GM18870 (cell line): ENCODE data around the gene MELTF.
"Not testable (repeated sequence)": the region's sequence is repeated elsewhere in the genome, so short reads cannot be mapped to it uniquely, and the experiment has no call there.

Experiments
- ATAC-seq: cut with Tn5 transposase; IDR thresholded peaks from one replicate; pipeline ENCODE4 v1.9.1; 2021; ENCODE audit warnings: moderate library complexity; ENCODE audit not compliant: unreplicated experiment

Gene MELTF

DNA sequence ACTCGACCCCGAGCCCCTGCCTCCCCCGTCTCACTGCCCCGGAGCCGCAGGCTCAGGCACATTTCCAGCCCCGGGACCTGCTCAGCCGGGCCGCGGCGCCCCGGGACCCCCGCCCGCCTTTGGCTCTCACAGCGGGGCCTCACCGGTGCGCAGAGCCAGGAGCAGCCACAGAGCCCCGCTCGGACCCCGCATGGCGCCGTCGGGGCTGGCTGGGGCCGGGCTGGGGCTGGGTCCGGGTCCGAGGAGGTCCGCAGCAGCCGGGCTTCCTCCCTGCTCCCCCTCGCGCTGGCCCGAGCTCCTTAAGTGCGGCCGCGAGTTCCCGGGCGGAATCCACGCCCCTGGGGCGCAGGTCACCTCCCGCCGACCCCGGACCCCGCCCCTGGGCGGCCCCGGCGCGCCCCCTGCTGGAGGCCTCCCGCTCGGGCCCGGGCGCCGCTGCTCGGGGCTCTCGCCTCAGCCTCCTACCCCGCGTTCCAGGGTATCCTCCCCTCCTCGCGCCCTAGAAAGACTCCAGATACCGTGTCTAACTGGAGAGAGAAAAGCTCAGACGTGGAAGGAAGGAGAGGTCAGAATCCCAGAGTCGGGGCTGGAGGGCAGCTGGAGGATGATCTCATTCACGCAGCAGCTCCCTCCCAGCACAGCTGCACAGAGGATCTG is at the start of gene MELTF:
MELTF (minus strand) TSS at position 307 of the 657 bp plus-strand sequence; CDS start at position 192, 115 bp downstream.
- no peak for ATAC-seq

DNA sequence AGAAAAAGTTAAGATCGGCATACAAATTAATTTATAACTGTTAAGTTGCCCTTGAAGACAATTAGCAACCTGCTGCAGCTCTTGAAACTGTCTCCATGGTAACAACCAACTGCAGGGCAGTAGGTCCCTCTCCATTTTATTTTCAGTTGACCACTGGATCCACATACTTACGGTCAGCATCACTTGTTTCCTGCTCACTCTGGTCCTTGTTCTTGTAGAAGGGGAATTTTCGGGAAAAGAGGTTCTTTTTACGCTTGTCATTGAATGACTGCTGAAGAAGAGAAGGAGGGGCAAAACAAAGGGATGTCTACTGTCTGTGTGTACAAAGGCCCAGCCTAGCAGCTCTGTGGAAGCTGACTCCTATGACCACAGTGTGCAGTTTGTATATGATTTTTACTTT is 46.8 kb upstream of the MELTF start:
- no peak for ATAC-seq

DNA sequence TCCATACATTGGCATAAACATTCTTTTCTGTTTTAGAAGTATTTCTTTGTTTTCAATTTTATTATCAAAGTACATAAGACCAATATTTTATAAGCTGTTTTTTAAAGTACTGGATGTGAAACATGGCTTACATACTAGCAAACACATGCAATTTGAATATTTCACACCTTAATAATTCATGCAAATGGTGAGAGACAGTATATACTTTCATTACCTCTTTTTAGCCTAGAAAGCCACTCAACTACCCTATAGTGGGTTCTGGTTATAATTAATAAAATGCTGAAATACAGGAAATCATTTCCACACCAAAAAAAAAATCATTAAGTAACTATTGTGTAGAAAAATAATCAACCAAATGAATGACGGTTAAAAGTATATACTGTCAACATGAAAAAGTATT is 38.5 kb upstream of the MELTF start:
- no peak for ATAC-seq

GRCh38 chr3:197064771-197065170 is 35.2 kb upstream of the MELTF start:
- ATAC-seq = no peak

DNA sequence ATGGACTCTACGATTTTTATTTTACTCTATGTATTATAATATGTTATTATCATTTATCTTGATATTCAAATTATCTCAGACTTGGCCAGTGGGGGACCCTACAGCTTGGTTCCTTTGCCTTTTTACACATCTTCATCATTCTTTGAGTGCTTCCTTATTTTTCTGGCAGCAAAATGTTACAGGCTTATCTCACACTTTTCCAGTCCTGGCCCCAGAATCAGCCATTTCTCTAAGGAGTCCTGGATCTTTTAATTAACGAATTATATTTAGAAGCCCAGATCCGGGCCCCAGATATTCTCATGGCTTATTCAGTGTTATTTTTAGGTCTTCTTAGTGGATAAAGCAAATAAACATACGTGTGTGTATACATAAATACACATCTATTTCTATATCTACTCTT is 32.8 kb upstream of the MELTF start:
- ATAC-seq = no peak

- not testable (repeated sequence) for ATAC-seq
These were observed 22.0 kb upstream of the MELTF start for GRCh38 chr3:197051637-197052036.

GRCh38 chr3:197050511-197050910 is 20.9 kb upstream of the MELTF start:
- no peak for ATAC-seq

DNA sequence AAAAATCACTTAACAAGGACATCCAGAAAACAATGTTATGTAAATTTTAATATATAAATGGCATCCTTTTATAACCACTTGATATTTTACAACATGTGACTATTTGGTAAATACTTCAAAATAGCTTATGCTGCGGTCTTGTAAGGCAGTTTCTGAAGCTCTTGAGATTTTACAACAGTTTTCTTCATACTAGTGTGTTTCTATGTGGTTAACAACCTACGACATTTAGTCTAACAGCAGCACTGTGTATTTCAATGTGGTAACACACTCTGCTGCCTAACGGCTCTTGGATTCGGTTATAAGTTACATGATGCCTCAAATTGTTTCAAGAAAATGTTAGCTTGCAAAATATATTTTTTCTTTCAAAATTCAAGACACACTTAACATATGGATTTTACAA is 12.9 kb upstream of the MELTF start:
- no peak for ATAC-seq

- ATAC-seq = no peak
These were observed 12.4 kb upstream of the MELTF start for GRCh38 chr3:197041875-197042488.

DNA sequence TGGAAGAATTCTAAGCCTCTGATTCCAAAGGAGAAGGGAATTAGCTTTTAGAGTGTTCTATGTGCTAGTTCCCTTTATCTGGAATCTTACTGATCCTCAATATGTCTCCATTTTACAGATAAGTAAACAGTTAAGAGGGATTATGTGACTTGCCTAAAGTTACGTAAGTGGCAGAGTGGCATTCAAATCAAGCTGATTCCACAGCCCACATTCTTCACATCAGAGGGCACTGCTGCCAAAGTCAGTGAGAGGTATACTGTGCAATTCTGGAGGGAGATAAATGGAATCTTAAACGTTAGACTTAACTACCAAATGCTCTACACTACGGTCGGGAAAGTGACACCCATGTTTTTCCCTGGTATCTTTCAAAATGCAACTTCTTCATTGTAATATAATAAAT is 11.0 kb upstream of the MELTF start:
- no peak for ATAC-seq

DNA sequence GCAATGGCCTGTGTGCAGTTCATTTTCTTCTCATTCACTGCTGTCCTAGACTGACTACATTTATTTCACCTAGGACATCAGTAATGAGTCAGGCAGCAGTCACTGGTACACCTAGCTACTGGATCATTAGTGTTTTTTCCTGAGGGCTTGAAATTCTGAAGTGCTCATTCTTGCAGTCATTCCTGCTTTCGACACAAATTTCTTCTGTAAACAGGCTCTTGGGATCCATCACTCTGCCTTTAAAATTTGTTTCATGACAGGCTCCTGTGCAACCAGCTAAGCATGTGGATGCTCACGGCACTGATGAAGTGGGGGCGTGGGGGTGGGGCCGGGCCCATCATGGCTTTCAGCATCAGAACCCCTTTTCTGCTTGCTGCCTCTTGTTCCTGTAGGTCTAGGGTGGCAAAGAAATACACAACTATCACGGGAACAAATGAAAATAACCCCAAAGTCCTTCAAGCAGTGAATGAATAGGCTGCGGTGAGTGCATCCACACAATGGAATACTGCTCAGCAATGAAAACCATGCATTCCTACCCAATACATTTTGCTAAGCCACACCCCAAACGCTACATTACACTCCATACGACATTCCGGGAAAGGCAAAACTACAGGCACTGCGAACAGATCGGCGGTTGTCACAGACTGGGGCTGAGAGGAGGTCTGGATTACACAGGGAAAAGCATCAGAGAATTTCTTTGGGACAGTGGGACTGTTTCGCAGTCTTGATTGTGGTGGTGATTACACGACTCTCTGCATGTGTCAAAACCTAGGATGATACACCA is 9.3 kb upstream of the MELTF start:
- ATAC-seq = no peak

DNA sequence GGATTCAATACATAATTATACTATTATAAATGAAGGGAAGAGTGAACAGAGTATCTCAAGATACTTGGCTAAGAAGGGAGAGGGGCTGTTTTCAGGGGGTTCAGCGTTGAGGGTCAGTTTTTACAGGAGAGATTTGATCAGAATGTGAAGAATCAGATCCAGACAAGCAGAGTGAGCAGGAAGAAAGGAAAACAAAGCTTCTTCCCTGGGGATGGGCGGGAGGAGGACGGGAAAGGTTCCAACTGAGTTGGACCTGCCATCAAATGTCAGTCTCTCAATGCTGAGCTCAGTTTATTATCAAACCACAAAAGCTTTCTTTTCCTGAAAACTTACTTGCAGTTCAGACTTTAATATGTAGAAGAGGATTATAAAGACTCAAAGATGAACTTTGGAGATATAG is 6.0 kb upstream of the MELTF start:
- no peak for ATAC-seq

DNA sequence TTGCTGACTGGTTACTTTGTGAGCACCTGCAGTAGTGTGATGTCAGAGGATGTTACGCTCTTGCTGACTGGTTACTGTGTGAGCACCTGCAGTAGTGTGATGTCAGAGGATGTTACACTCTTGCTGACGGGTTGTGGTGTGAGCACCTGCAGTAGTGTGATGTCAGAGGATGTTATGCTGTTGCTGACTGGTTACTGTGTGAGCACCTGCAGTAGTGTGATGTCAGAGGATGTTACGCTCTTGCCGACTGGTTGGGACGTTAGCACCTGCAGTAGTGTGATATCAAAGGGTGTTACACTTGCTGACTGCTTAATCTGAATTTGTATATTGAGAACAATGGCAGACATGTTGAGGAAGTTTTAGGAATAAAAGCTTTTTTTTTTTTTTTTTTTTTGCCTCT is 5.2 kb upstream of the MELTF start:
- ATAC-seq = not testable (repeated sequence)

DNA sequence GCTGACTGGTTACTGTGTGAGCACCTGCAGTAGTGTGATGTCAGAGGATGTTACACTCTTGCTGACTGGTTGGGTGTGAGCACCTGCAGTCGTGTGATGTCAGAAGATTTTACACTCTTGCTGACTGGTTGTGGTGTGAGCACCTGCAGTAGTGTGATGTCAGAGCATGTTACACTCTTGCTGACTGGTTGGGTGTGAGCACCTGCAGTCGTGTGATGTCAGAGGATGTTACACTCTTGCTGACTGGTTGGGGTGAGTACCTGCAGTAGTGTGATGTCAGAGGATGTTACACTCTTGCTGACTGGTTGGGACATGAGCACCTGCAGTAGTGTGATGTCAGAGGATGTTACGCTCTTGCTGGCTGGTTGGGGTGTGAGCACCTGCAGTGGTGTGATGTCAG is 4.1 kb upstream of the MELTF start:
- ATAC-seq = not testable (repeated sequence)

DNA sequence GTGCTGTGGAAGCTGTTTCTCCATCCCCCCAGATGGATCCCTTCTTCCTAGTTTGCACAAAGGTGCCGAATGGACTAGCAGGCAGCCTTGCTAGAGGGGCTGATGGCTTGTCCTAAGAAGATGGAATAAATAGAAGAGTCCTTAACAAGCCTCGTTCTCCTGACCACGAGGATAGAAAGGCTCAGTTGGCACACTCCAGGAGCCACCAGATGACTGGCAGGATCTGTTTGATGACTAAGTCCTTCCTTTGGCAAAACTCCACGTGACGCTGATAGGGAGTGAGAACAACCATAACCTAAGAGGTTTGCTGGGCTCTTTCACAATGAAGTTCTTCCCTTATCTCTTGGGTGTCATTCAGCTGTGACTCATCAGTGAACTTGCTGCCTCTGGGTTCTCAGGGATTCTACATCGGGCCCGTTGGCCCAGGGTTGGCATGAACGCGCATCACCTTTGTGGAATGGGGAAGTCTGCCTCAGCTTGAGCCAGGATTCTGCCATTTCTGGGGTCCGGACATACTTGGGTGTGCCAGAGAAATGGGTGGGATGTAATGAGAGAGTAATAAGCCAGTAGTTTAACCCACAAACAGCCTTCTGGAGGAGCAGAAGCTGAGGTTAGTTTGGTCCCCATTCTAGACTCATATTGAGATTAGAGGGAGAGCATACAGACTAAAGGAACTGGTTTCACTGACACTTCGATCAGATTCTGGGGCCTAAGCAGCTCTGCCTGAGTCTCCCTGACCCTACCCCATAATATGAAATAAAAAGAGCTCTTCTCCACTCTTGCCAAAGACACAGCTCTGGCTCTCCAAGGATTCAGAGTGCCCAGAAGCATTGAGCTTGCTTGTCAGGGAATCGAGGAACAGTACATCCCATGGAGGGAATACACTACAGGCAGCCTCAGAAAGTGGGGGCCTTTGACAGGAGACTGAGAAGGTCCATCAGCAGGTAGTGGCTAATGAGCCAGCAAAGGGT is 2.0 kb upstream of the MELTF start:
- ATAC-seq = no peak

DNA sequence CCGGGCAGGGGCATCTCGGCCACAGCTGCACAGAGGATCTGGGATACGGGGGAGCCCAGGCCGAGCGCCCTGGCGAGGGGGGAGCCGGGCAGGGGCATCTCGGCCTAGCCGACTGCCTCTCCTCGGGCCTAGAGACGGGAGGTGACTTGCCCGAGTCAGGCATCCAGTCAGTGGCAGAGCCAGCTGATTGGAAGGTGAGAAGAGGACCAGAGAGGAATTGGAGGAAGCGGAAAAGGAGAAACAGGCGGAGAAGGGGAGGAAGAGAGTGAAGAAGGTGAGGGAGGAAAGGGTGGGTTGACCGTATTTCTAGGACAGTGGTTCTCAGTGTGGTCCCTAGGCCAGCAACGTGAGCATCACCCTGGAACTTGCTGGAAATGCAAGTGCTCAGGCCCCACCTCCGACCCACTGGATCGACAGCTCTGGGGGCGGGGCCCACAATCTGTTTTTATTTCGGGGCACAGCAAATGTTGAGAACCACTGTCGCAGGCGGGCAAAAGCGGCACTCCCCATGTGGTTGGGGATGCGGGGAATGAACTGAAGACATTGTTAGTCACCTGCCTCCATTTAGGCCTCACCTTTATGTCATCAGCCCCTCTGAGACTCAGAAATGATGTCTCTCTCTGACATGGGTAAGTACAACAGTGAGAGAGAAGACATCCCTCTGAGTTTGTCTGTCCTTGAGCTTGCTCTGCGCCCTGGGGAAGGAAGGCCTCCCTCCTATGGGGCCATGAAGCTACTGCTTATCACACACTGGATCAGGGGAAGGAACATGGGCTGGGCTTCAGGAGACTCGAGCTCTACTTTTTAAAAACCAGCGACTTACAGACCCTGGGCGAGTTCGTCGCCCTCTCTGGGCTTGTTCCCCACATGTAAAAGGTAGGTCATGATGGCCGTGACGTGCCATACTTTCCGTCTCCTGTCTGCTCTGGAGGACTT is 1.0 kb upstream of the MELTF start:
- no peak for ATAC-seq

GRCh38 chr3:197028728-197029510 is 698 bp downstream of the MELTF start:
- no peak for ATAC-seq

DNA sequence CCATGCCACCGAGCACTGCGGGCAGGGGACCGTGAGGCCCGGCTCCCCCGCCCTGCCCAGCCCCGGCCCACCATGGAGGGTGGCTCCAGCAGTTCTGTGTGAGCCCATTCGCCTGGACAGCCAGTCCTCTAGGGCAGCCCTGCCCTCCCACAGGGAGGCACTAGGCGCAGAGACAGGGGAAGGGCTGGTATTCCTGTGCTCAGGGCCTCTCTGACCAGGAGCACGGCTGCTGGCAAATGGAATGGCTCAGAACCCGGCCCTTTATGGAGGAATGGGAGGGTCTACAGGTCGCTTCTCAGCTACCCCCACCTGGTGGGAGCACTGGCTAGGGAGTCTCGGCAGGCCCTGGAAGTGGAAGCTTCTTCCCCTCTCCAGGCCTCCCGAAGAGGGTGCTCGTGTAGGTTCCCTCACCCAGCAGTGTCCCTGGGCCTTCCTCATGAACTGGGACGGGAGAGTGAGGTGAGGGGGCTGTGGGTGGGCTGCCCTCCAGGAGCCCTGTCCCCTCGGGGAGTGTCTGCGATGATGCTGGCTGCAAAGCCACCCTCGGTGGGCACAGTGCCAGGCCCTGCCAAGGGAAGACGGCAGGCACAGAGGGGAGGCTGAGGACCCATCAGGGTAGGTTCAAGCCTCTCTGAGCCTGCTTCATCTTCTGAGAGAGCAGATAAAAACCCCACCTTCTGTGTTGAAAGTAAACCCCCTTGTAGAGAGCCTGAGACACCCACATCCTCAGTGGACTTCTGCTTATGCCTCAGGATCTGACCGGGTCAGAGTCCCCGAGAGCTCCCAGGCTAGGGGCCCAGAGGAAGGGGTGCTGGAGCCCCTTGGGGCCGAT is 1.5 kb downstream of the MELTF start:
- ATAC-seq = no peak
